GM23338 (cell line): ENCODE measurements around the gene LAMTOR1. TPM values are rescaled to one million over a fixed set of nuclear protein-coding genes. Genes with fewer than 3 reads are reported as not detected.

Experiments used
- CTCF ChIP-seq, 2 experiments: fragments of 200-600 bp in 1 of 2; sonication (generic) in 1 of 2; conservative IDR thresholded peaks; 2 replicates each; pipeline versions ENCODE4 v1.5.1 to v1.6.1; 2016 to 2017; ENCODE audit warnings: antibody characterized with exemption in 2 of 2, low read depth in 2 of 2, mild to moderate bottlenecking in 2 of 2, moderate library complexity in 1 of 2
- EZH2 ChIP-seq: fragments of 200-600 bp; sonication (generic); IDR thresholded peaks from one replicate; pipeline ENCODE4 v1.8.0; 2017; ENCODE audit warnings: antibody characterized with exemption, mild to moderate bottlenecking, low read depth; ENCODE audit not compliant: unreplicated experiment
- EZH2phosphoT487 ChIP-seq: fragments of 200-600 bp; sonication (generic); IDR thresholded peaks from one replicate; pipeline ENCODE4 v1.8.1; 2018; ENCODE audit warnings: antibody characterized with exemption; ENCODE audit not compliant: unreplicated experiment
- JUNB ChIP-seq: IDR thresholded peaks from one replicate; pipeline ENCODE4 v1.6.1; 2016; ENCODE audit warnings: antibody characterized with exemption; ENCODE audit not compliant: unreplicated experiment
- NANOG ChIP-seq: IDR thresholded peaks from 2 replicates; pipeline ENCODE4 v1.6.1; 2016; ENCODE audit warnings: antibody characterized with exemption, borderline replicate concordance
- POLR2AphosphoS5 ChIP-seq: IDR thresholded peaks from 2 replicates; pipeline ENCODE4 v1.6.1; 2016; ENCODE audit warnings: antibody characterized with exemption, low read depth
- STAT1 ChIP-seq: IDR thresholded peaks from one replicate; pipeline ENCODE4 v1.6.1; 2016; ENCODE audit warnings: antibody characterized with exemption; ENCODE audit not compliant: unreplicated experiment
- ZNF114 ChIP-seq: fragments of 250-450 bp; sonication (Bioruptor Pico); IDR thresholded peaks from 2 replicates; pipeline ENCODE4 v1.5.0; 2020; ENCODE audit warnings: mild to moderate bottlenecking, moderate library complexity
- ZNF331 ChIP-seq: fragments of 250-450 bp; sonication (Bioruptor Pico); IDR thresholded peaks from 2 replicates; pipeline ENCODE4 v1.5.0; 2020; ENCODE audit warnings: low read depth, mild to moderate bottlenecking, moderate library complexity
- ZNF462 ChIP-seq: fragments of 250-450 bp; sonication (Bioruptor Pico); IDR thresholded peaks from 2 replicates; pipeline ENCODE4 v1.5.0; 2020; ENCODE audit warnings: mild to moderate bottlenecking, moderate library complexity
- polyA plus RNA-seq: library from polyadenylated mRNA; unstranded; fragments of >200 nt; fragmentation: Nextera tagmentation; extraction: Ambion mirVana; gene quantifications from 2 replicates; pipeline ENCODE4 v1.2.1, GENCODE V29; 2016
- total RNA-seq: library from RNA; depleted of rRNA; stranded (reverse); fragments of >200 nt; shearing (Covaris generic); gene quantifications from 2 replicates; pipeline ENCODE4 v1.2.3, GENCODE V29; 2014

The LAMTOR1 gene
- total and polyA plus RNA-seq, 2 experiments from 2014 or later = 112 to 157 TPM

GRCh38 chr11:72102162-72102561 lies 935 bp downstream of the LAMTOR1 start (continued):
- no peak for TF ChIP-seq ZNF462 (CRISPR knock-in tag)
- TF ChIP-seq ZNF114 (CRISPR knock-in tag) = no peak
- TF ChIP-seq CTCF (conservative IDR thresholded peaks at IDR 0.05; ENCODE audit: low read depth in 2 of 2) = no peak
- no peak for TF ChIP-seq EZH2
- TF ChIP-seq JUNB = no peak
- TF ChIP-seq POLR2AphosphoS5 = no peak
- no peak for TF ChIP-seq STAT1
- TF ChIP-seq ZNF331 = no peak
- TF ChIP-seq EZH2phosphoT487 = no peak
- no peak for TF ChIP-seq NANOG
